Left lung (tissue), 10 donors: ENCODE data around the gene KLRK1. TPM values are rescaled to one million over a fixed set of nuclear protein-coding genes. Genes with fewer than 3 reads are reported as not detected.

Experiments
- ATAC-seq: fragments of 200-7000 bp; cut with Tn5 transposase; one replicate; pipeline ENCODE4 v1.9.1; 2020; ENCODE audit warnings: moderate library complexity
- DNase-seq, 4 donors: peaks; one replicate each; pipeline ENCODE4 v3.0.0-alpha.2; 2013 to 2020
- H3K27ac ChIP-seq, 2 donors: fragments of 200-600 bp; sonication (generic) in 1 of 2; one replicate each; pipeline versions ENCODE4 v1.5.0 to v1.8.0; 2020 to 2021
- H3K27me3 ChIP-seq, 2 donors: fragments of 200-600 bp; sonication (generic) in 1 of 2; one replicate each; pipeline versions ENCODE4 v1.5.0 to v1.8.0; 2020 to 2021
- H3K36me3 ChIP-seq, 2 donors: fragments of 200-600 bp; sonication (generic) in 1 of 2; one replicate each; pipeline versions ENCODE4 v1.5.0 to v1.8.0; 2020 to 2021
- H3K4me1 ChIP-seq, 2 donors: fragments of 200-600 bp; one replicate each; pipeline ENCODE4 v1.8.0; 2021
- H3K4me3 ChIP-seq, 2 donors: fragments of 200-600 bp; sonication (generic) in 1 of 2; one replicate each; pipeline versions ENCODE4 v1.5.0 to v1.8.0; 2020 to 2021; ENCODE audit warnings: mild to moderate bottlenecking in 1 of 2
- H3K9me3 ChIP-seq, 2 donors: fragments of 200-600 bp; sonication (generic) in 1 of 2; one replicate each; pipeline versions ENCODE4 v1.5.0 to v1.8.0; 2020 to 2021
- intact Hi-C, 2 donors: fragments of 100-400 bp; cut with DNase I; formaldehyde crosslinking; loops; one replicate each; pipeline versions ENCODE4 v1.11.2 to v1.14.2; 2022
- polyA plus RNA-seq, 6 donors: library from polyadenylated mRNA; unstranded; fragments of 120-200 nt; gene quantifications; one replicate each; pipeline ENCODE4 v1.2.1, GENCODE V29; 2013; ENCODE audit not compliant: insufficient read length in 6 of 6
- total RNA-seq, 2 donors: library from RNA; stranded (reverse); fragmentation: NEBNext Ultra II Directional; extraction: Animal tissue kit (Norgen Biotek cat#: 25700); gene quantifications; one replicate each; pipeline ENCODE4 v1.2.1, GENCODE V29; 2021
- TF ChIP-seq, protein P1 (sequence below), 2 donors: fragments of 200-600 bp; sonication (generic) in 1 of 2; IDR thresholded peaks; one replicate each; pipeline versions ENCODE4 v1.5.0 to v1.8.0; 2021; ENCODE audit warnings: antibody characterized with exemption in 2 of 2
- donor health status: DM: no; HTN: yes; CAD: no.
- donor health status: DM: no; HTN: no; CAD: no.

The KLRK1 gene
- total and polyA plus RNA-seq, 8 donors, result 0.70 to 4.9 (median 2.0) TPM

DNA sequence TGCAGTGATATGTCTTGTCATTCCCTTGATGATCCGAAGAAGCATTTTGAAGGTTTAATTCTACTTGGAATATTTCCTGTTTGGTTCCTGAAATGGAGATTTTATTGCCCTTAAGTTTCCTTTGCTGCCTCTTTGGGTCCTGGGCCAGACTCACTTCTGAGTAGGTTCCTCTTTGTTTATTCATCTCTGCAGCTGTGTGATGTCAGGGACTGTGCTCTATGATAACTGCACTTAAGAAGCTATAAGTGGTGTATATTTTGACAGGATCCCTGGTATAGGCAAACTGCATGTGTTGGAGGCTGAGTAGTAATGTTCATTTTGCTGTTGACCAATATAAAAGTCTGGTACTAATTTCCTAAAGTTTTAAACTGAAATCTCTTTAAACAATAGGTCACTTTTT, 19.6 kb upstream of the KLRK1 start, which contains the start of gene KLRC4:
TSS of gene KLRC4 (minus strand) at position 366 of the 400 bp plus-strand sequence. CDS start at position 184, 182 bp downstream.
- no peaks in the 10 kb centered on the region for H3K4me1 ChIP-seq
- no peak within 1 kb of the TSS for H3K27ac ChIP-seq
- H3K9me3 ChIP-seq, result no peaks in the 10 kb centered on the region
- no peak for ATAC-seq
- H3K4me3 ChIP-seq, result no peak within 1 kb of the TSS
- no peaks in the 10 kb centered on the region for H3K27me3 ChIP-seq
- DNase-seq, result no peak
- TF ChIP-seq, protein P1, sequence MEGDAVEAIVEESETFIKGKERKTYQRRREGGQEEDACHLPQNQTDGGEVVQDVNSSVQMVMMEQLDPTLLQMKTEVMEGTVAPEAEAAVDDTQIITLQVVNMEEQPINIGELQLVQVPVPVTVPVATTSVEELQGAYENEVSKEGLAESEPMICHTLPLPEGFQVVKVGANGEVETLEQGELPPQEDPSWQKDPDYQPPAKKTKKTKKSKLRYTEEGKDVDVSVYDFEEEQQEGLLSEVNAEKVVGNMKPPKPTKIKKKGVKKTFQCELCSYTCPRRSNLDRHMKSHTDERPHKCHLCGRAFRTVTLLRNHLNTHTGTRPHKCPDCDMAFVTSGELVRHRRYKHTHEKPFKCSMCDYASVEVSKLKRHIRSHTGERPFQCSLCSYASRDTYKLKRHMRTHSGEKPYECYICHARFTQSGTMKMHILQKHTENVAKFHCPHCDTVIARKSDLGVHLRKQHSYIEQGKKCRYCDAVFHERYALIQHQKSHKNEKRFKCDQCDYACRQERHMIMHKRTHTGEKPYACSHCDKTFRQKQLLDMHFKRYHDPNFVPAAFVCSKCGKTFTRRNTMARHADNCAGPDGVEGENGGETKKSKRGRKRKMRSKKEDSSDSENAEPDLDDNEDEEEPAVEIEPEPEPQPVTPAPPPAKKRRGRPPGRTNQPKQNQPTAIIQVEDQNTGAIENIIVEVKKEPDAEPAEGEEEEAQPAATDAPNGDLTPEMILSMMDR (IDR thresholded peaks at IDR 0.05), result no peak
- H3K36me3 ChIP-seq, result no peaks in the 10 kb centered on the region
- intact Hi-C loops, result no loop called here

DNA sequence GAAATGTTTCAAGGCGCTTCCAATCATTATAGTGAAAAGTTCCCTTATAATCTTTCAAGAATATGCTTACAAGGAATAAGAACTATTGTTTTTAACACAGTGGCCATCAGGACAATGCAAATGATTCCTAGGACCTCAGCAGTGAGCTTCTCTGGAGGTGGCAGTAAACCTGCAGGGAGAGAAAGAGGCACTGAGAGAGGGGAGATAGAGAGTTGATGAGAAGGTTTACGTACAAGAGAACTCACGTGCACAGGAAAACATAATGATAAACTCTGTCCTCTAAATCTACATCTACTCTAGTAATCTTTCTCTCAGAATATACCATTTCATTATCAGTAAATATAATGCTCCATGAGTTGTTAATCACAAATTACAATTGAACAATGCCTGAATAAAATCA, 19.0 kb upstream of the KLRK1 start:
- H3K36me3 ChIP-seq, result no peaks in the 10 kb centered on the region
- DNase-seq, result no peak
- no peak overlapping the region for H3K4me3 ChIP-seq
- no peak for ATAC-seq
- TF ChIP-seq, protein P1 (IDR thresholded peaks at IDR 0.05), result no peak
- no peaks in the 10 kb centered on the region for H3K4me1 ChIP-seq
- intact Hi-C loops, result no loop called here
- no peaks in the 10 kb centered on the region for H3K9me3 ChIP-seq
- no peak overlapping the region for H3K27ac ChIP-seq
- H3K27me3 ChIP-seq, result no peaks in the 10 kb centered on the region

DNA sequence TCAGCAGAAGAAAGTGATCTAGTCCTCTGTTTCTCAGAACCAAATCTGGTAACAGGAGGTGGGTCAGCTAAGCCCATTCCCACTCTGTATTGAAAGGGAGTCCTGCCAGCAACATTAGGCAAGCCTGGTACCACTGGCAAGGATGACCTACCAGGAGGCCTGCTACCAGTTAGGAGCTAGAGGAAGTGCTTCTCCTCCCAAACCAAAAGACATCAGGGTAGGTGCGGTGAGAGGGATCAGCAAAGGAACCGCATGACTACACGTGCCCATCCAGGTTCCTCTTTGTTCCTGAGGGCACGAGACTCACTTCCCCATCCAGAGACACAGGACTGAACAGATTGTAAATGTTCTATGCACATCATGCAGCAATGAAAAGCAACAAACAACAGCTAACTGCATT, 16.9 kb upstream of the KLRK1 start:
- DNase-seq, result peak in 1 of 4 donors; percentile 37
- H3K27ac ChIP-seq, result no peak overlapping the region
- no peak overlapping the region for H3K4me3 ChIP-seq
- intact Hi-C loops, result no loop called here
- no peaks in the 10 kb centered on the region for H3K4me1 ChIP-seq
- no peaks in the 10 kb centered on the region for H3K9me3 ChIP-seq
- TF ChIP-seq, protein P1 (IDR thresholded peaks at IDR 0.05), result no peak
- peak; percentile 41 for ATAC-seq
- H3K27me3 ChIP-seq, result no peaks in the 10 kb centered on the region
- no peaks in the 10 kb centered on the region for H3K36me3 ChIP-seq

DNA sequence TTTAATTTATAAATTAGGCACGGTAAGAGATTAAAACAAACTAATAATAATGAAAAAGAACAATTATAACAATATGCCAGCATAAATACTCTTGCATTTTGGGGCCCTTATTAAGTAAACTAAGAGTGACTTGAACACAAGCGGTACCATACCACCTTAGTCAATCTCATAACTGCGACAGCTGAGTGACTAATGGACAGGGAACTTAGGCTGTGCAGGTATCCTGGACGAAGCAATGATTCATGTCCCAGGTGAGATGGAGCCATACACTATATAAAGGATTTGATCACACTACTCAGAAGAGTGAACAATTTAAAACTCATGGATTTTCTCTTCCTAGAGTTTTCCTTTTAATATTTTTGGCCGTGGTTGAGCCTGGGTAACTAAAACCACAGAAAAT, 15.5 kb upstream of the KLRK1 start:
- DNase-seq (no peak), ATAC-seq (no peak)
- intact Hi-C loops, result no loop called here
- Histone ChIP-seq H3K27me3 (no peaks in the 10 kb centered on the region), H3K27ac (no peak overlapping the region), H3K36me3 (no peaks in the 10 kb centered on the region), H3K4me1 (no peaks in the 10 kb centered on the region), H3K4me3 (no peak overlapping the region), H3K9me3 (no peaks in the 10 kb centered on the region)
- TF ChIP-seq, protein P1 (IDR thresholded peaks at IDR 0.05), result no peak

DNA sequence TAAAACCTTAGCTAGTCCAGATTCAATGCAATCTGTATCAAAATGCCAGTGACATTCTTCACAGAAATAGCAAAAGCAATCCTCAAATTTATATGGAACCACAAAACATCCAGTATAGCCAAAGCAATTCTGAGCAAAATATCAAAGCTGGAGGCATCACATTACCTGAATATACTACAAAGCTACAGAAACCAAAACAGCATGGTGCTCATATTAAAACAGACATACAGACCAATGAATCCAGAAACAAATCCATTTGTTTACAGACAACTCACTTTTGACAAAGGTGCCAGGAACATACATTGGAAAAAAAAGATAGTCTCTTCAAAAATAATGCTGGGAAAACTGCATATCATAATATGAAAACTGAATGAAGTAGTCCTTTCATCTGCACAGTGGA, 15.0 kb upstream of the KLRK1 start:
- H3K36me3 ChIP-seq, result no peaks in the 10 kb centered on the region
- TF ChIP-seq, protein P1 (IDR thresholded peaks at IDR 0.05), result no peak
- H3K27ac ChIP-seq, result no peak overlapping the region
- DNase-seq (no peak), ATAC-seq (no peak)
- no peaks in the 10 kb centered on the region for H3K9me3 ChIP-seq
- no peak overlapping the region for H3K4me3 ChIP-seq
- no peaks in the 10 kb centered on the region for H3K27me3 ChIP-seq
- intact Hi-C loops, result no loop called here
- H3K4me1 ChIP-seq, result no peaks in the 10 kb centered on the region
